ENCODE data around the gene PIP4K2B.
"Not testable (repeated sequence)": the region's sequence is repeated elsewhere in the genome, so short reads cannot be mapped to it uniquely, and the experiment has no call there.

DNA sequence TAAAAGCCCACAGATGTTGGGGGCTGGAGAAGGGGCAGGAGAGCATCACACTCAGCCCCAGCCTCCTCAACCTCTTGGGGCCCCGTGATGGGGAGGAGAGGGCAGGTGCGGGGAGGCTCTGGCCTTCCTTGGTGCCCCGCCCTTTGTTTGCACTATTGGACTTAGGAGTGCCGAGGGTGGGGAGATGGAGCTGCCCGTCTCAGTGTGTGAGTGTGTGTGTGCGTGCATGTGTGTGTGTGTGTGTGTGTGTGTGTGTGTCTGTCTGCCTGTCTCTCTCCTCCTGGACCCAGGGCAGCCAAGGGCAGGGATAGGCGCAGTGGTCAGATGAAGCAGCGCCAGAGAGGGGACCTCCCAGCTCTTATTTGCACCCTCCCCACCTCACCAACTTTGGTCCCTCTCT lies 73.2 kb downstream of the PIP4K2B start:
- not testable (repeated sequence) for TF ChIP-seq CTCF (IDR thresholded peaks at IDR 0.05 in 2 of 3, conservative IDR thresholded peaks at IDR 0.05 in 1 of 3; ENCODE audit: insufficient read depth in 2 of 3, low read depth in 1 of 3, low read length in 3 of 3); MEF2A (IDR thresholded peaks at IDR 0.05; ENCODE audit: control insufficient read depth, low read depth, low read length); ZBED1 (IDR thresholded peaks at IDR 0.05); RFX5 (IDR thresholded peaks at IDR 0.05; ENCODE audit: low read depth, low read length); ATF6 (CRISPR knock-in tag; IDR thresholded peaks at IDR 0.05); USF2 (CRISPR knock-in tag; IDR thresholded peaks at IDR 0.05); CHCHD3 (CRISPR knock-in tag; IDR thresholded peaks at IDR 0.05); FOXO4 (CRISPR knock-in tag; IDR thresholded peaks at IDR 0.05)
- TF ChIP-seq, protein P1, sequence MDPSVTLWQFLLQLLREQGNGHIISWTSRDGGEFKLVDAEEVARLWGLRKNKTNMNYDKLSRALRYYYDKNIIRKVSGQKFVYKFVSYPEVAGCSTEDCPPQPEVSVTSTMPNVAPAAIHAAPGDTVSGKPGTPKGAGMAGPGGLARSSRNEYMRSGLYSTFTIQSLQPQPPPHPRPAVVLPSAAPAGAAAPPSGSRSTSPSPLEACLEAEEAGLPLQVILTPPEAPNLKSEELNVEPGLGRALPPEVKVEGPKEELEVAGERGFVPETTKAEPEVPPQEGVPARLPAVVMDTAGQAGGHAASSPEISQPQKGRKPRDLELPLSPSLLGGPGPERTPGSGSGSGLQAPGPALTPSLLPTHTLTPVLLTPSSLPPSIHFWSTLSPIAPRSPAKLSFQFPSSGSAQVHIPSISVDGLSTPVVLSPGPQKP (CRISPR knock-in tag; IDR thresholded peaks at IDR 0.05), result not testable (repeated sequence)
